CD14-positive monocyte (primary cell): ENCODE measurements around the gene ATP8A1. TPM values are rescaled to one million over a fixed set of nuclear protein-coding genes. Genes with fewer than 3 reads are reported as not detected.

Experiments used
- DNase-seq, 3 donors: peaks; one replicate each; pipeline ENCODE4 v3.0.0-alpha.2; 2011 to 2022
- H2AFZ ChIP-seq: 2 replicates; pipeline ENCODE4 v1.6.0; 2012; ENCODE audit warnings: mild to moderate bottlenecking, low read depth, low read length, inconsistent platforms; ENCODE audit not compliant: insufficient read depth, poor library complexity, severe bottlenecking
- H3K27ac ChIP-seq, 2 donors: 1 replicate in 1 of 2; 2 replicates in 1 of 2; pipeline ENCODE4 v1.5.1; 2012 to 2013; ENCODE audit warnings: low read length in 2 of 2, control low read depth in 1 of 2, inconsistent platforms in 1 of 2, low read depth in 1 of 2, mild to moderate bottlenecking in 1 of 2
- H3K27me3 ChIP-seq, 2 donors: one replicate each; pipeline versions ENCODE4 v1.6.0 to v1.6.1; 2011 to 2013; ENCODE audit warnings: low read length in 2 of 2; ENCODE audit not compliant: control insufficient read depth in 2 of 2, insufficient read depth in 2 of 2
- H3K36me3 ChIP-seq, 2 donors: replicated peaks in 1 of 2; 1 replicate in 1 of 2; 2 replicates in 1 of 2; pipeline versions ENCODE4 v1.5.1 to v1.6.1; 2012 to 2013; ENCODE audit warnings: low read length in 2 of 2, control low read depth in 1 of 2, inconsistent platforms in 1 of 2, mild to moderate bottlenecking in 1 of 2; ENCODE audit not compliant: insufficient read depth in 2 of 2, control insufficient read depth in 1 of 2
- H3K4me1 ChIP-seq, 2 donors: 1 replicate in 1 of 2; 2 replicates in 1 of 2; pipeline versions ENCODE4 v1.5.1 to v1.6.1; 2012 to 2013; ENCODE audit warnings: low read length in 2 of 2, control low read depth in 1 of 2, inconsistent platforms in 1 of 2, mild to moderate bottlenecking in 1 of 2, moderate library complexity in 1 of 2; ENCODE audit not compliant: insufficient read depth in 2 of 2, control insufficient read depth in 1 of 2
- H3K4me2 ChIP-seq: replicated peaks from 2 replicates; pipeline ENCODE3; 2012; ENCODE audit warnings: low read length, moderate library complexity, mild to moderate bottlenecking; ENCODE audit not compliant: poor library complexity, severe bottlenecking; ENCODE audit errors: extremely low read depth
- H3K4me3 ChIP-seq, 3 experiments: fragments of 200-600 bp in 1 of 3; sonication (generic) in 1 of 3; replicated peaks in 1 of 3; 1 replicate in 2 of 3; 2 replicates in 1 of 3; pipeline ENCODE4 v1.5.1; 2011 to 2013; ENCODE audit warnings: low read length in 3 of 3, mild to moderate bottlenecking in 3 of 3, control low read depth in 2 of 3, low read depth in 2 of 3, inconsistent platforms in 1 of 3, moderate library complexity in 1 of 3
- H3K79me2 ChIP-seq: 2 replicates; pipeline ENCODE4 v1.6.0; 2012; ENCODE audit warnings: mild to moderate bottlenecking, control low read depth, inconsistent platforms, low read length, moderate library complexity; ENCODE audit not compliant: insufficient read depth
- H3K9ac ChIP-seq: 2 replicates; pipeline ENCODE4 v1.6.0; 2017; ENCODE audit warnings: low read length, mild to moderate bottlenecking; ENCODE audit not compliant: insufficient read depth, poor library complexity, severe bottlenecking
- H3K9me3 ChIP-seq, 2 donors: replicated peaks in 1 of 2; 1 replicate in 1 of 2; 2 replicates in 1 of 2; pipeline versions ENCODE4 v1.5.1 to v1.6.1; 2012 to 2013; ENCODE audit warnings: low read length in 2 of 2, control low read depth in 1 of 2; ENCODE audit not compliant: control insufficient read depth in 1 of 2, insufficient read depth in 1 of 2
- H4K20me1 ChIP-seq: 2 replicates; pipeline ENCODE4 v1.6.0; 2012; ENCODE audit warnings: mild to moderate bottlenecking, low read length, control low read depth, moderate library complexity; ENCODE audit not compliant: insufficient read depth
- H3K27ac Mint-ChIP-seq, 7 donors: one replicate each; pipeline ENCODE4 v1.8.0; 2020; ENCODE audit warnings: mild to moderate bottlenecking in 7 of 7, mixed read lengths in 7 of 7, moderate library complexity in 6 of 7, inconsistent platforms in 2 of 7
- H3K27me3 Mint-ChIP-seq, 3 donors: one replicate each; pipeline ENCODE4 v1.8.0; 2021 to 2022; ENCODE audit warnings: low read depth in 3 of 3, mild to moderate bottlenecking in 3 of 3, mixed read lengths in 3 of 3, moderate library complexity in 3 of 3, inconsistent platforms in 1 of 3
- H3K36me3 Mint-ChIP-seq, 2 donors: one replicate each; pipeline ENCODE4 v1.8.0; 2020; ENCODE audit warnings: mixed read lengths in 2 of 2, inconsistent platforms in 1 of 2, mild to moderate bottlenecking in 1 of 2
- H3K4me1 Mint-ChIP-seq: one replicate; pipeline ENCODE4 v1.8.0; 2020; ENCODE audit warnings: mild to moderate bottlenecking, mixed read lengths
- H3K4me3 Mint-ChIP-seq, 2 donors: one replicate each; pipeline ENCODE4 v1.8.0; 2020; ENCODE audit warnings: mild to moderate bottlenecking in 2 of 2, mixed read lengths in 2 of 2, moderate library complexity in 1 of 2
- H3K9me3 Mint-ChIP-seq, 7 donors: one replicate each; pipeline ENCODE4 v1.8.0; 2020 to 2022; ENCODE audit warnings: mixed read lengths in 7 of 7, mild to moderate bottlenecking in 6 of 7, moderate library complexity in 6 of 7, inconsistent platforms in 2 of 7
- CTCF ChIP-seq: fragments of 200-600 bp; IDR thresholded peaks from one replicate; pipeline ENCODE4 v1.8.0; 2022; ENCODE audit warnings: antibody characterized with exemption, mild to moderate bottlenecking
- WGBS: methylation state at CpG from one replicate; pipeline ENCODE4 v1.1.5; 2013; ENCODE audit warnings: missing lambda C conversion rate; ENCODE audit not compliant: insufficient coverage; 5-methylcytosine and 5-hydroxymethylcytosine counted together
- intact Hi-C, 2 donors: fragments of 100-400 bp; cut with micrococcal nuclease; formaldehyde crosslinking; loops; one replicate each; pipeline versions ENCODE4 v1.15.0 to v1.15.1; 2023
- polyA plus RNA-seq, 3 donors: library from polyadenylated mRNA; depleted of rRNA in 1 of 3; unstranded in 2 of 3; stranded (reverse) in 1 of 3; fragments of 300-500 nt in 2 of 3; fragments of >200 nt in 1 of 3; fragmentation: Illumina TruSeq in 2 of 3; gene quantifications; 1 replicate in 2 of 3; 2 replicates in 1 of 3; pipeline ENCODE4 v1.2.3, GENCODE V29; 2012 to 2021

Gene ATP8A1
- polyA plus RNA-seq, 3 donors = 2.2 to 10.8 (median 3.2) TPM

GRCh38 chr4:42484630-42485029, 172.3 kb downstream of the ATP8A1 start:
- no peaks in the 10 kb centered on the region for H3K27me3 ChIP-seq
- no peak overlapping the region for H3K27ac ChIP-seq
- intact Hi-C loops = no loop called here
- no peak overlapping the region for H3K27ac Mint-ChIP-seq
- no peak overlapping the region for H2AFZ ChIP-seq
- H3K27me3 Mint-ChIP-seq = no peaks in the 10 kb centered on the region
- H3K9me3 Mint-ChIP-seq = no peaks in the 10 kb centered on the region
- no peak overlapping the region for H3K4me3 ChIP-seq
- H3K79me2 ChIP-seq = no peaks in the 10 kb centered on the region
- WGBS = 90% methylated on average over 2 of the region's 4 CpGs
- H3K4me3 Mint-ChIP-seq = no peak overlapping the region
- DNase-seq = no peak
- TF ChIP-seq CTCF = no peak
- no peaks in the 10 kb centered on the region for H3K4me1 Mint-ChIP-seq
- no peak overlapping the region for H3K4me2 ChIP-seq
- H4K20me1 ChIP-seq = no peaks in the 10 kb centered on the region
- H3K36me3 Mint-ChIP-seq = peaks cover 2% of the 10 kb centered on the region in 2 donors
- H3K36me3 ChIP-seq = no peaks in the 10 kb centered on the region
- H3K9ac ChIP-seq = no peak overlapping the region
- H3K4me1 ChIP-seq = no peaks in the 10 kb centered on the region
- no peaks in the 10 kb centered on the region for H3K9me3 ChIP-seq

- Histone ChIP-seq H2AFZ (no peak overlapping the region), H3K9ac (no peak overlapping the region), H3K27ac (no peak overlapping the region), H3K4me2 (no peak overlapping the region), H4K20me1 (no peaks in the 10 kb centered on the region), H3K4me1 (no peaks in the 10 kb centered on the region), H3K9me3 (no peaks in the 10 kb centered on the region), H3K4me3 (no peak overlapping the region), H3K79me2 (no peaks in the 10 kb centered on the region), H3K36me3 (no peaks in the 10 kb centered on the region), H3K27me3 (no peaks in the 10 kb centered on the region)
- Mint-ChIP-seq H3K4me1 (no peaks in the 10 kb centered on the region), H3K27ac (no peak overlapping the region), H3K4me3 (no peak overlapping the region), H3K9me3 (no peaks in the 10 kb centered on the region), H3K27me3 (no peaks in the 10 kb centered on the region), H3K36me3 (peaks cover 4 to 5% of the 10 kb centered on the region in 2 donors)
- intact Hi-C loops = no loop called here
- no peak for TF ChIP-seq CTCF
- DNase-seq = no peak
- WGBS = 82% methylated on average over 4 of the region's 9 CpGs
Measured at GRCh38 chr4:42483426-42484379, 173.2 kb downstream of the ATP8A1 start.
